Measurements from ENCODE around the gene RNF26.

RNF26 gene

GRCh38 chr11:119355091-119355843 lies 20.9 kb downstream of the RNF26 start:
- DNase-seq, result no peak

GRCh38 chr11:119356349-119357031 lies 22.2 kb downstream of the RNF26 start:
- DNase-seq, result peak; percentile 75

DNA sequence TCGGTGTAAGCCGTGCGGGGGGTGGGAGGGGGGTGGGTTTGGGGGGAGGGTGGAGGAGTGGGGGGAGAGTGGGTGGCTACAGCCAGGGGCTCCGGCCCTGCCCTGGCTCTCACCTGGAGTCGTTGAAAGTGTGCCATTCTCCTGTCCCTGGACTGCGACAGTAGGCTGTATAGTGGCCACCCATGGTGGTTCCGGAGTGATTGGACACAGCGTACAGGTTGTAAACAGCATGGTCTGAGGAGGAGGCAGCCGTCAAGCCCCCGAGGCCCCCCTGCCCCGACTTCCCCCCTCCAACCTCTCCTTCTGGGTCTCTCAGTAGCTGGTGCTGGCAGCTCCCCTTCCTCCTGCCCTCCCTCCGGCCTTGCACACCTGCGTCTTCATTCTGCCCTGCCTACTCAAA lies 22.7 kb downstream of the RNF26 start:
- no peak for DNase-seq

- no peak for DNase-seq
These were observed 25.3 kb downstream of the RNF26 start for GRCh38 chr11:119359365-119360214.

GRCh38 chr11:119361056-119361787 lies 26.9 kb downstream of the RNF26 start:
- DNase-seq, result peak; percentile 75

- DNase-seq, result no peak
These were observed 27.8 kb downstream of the RNF26 start for GRCh38 chr11:119361941-119362725.

DNA sequence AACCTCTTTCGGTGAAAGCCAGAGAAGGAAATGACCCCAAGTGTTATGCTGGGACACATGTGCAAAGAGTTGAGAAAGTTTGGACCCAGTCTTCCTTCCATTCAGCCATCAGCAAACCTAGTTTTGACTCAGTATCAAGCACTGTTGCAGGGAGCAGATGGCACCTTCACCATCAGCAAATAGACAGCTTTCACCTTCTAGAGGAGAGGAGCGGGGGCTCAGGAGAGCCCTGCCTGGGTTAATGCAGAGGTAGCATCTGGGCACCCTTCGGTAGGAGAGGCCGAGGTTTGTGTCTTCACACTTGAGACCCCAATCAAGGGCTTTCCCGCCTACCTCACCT lies 28.4 kb downstream of the RNF26 start:
- DNase-seq, result no peak

GRCh38 chr11:119363081-119363850 lies 28.9 kb downstream of the RNF26 start:
- DNase-seq, result no peak

GRCh38 chr11:119363851-119364590 lies 29.7 kb downstream of the RNF26 start:
- peak; percentile 46 for DNase-seq

DNA sequence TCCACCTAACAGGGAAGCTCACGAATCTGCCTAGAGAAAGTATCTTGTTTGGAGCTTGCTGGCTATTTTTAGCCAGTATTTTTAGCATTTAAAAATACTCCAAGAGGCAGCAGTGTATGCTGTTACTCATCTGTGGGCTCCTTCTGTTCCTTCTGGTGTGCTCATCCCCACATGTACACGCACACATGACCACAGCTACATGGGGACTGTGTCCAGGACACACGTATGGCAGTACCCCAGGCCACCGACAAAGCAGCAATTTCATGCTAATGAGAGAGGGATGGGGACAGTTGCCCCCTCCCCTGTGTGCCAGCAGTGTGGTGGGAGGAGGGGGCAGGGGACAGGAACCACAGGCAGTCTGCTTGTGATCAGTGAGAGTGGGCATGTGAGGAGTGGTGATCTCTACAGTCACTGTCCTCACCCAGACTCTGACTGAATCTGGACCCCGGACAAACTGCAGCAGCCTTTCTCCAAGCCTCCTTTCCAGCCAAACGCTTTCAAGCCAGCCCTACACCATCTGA lies 30.8 kb downstream of the RNF26 start:
- peak; percentile 45 for DNase-seq

GRCh38 chr11:119366690-119367620 lies 32.6 kb downstream of the RNF26 start:
- DNase-seq, result no peak

- DNase-seq, result no peak
These were observed 33.4 kb downstream of the RNF26 start for GRCh38 chr11:119367661-119368120.

DNA sequence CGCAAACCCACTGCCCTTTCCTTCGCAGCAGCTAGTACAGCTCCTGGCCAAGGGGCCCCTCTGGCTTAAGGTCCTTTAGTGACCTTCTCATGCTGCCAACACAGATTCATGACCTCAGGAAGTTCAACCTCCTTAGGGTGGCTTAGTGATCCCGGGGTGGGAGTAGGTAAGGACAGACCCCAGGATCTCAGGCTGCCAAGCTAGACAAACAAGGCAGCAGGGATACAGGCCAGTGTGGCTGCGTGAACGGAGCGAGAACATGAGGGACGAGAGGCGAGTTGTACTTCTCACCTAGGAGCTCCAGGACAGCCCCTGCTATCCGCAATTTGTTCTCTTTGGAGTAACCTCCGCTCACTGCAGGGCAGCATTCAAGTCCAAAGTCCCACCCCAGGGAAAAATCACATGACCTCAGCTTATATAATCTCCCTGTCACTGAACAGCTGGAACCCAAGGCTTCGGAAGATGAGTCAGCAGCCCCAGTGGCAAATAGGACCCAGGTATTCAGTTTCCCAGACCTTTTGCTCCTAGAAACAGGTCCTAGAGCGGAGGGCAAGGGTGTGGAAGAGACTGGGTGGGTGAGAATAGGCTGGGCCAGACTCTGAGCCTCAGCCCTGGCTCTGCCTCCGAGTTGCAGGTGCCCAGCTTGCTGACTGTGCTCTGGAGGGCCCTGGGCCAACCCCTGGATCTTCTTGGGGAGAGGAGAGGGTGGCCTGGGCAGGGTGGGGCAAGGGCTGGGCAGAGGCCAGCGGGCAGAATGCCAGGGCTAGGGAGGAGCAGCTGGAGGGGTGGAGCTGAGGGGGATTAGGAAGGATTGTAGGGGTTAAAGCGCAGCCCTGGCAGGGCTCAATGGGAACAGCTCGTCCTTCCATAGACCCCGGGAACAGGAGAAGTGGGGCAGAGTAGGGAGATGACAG lies 34.1 kb downstream of the RNF26 start:
- peak; percentile 39 for DNase-seq

- DNase-seq, result no peak
These were observed 35.0 kb downstream of the RNF26 start for GRCh38 chr11:119369132-119369925.

GRCh38 chr11:119370486-119371046 lies 36.2 kb downstream of the RNF26 start:
- no peak for DNase-seq

DNA sequence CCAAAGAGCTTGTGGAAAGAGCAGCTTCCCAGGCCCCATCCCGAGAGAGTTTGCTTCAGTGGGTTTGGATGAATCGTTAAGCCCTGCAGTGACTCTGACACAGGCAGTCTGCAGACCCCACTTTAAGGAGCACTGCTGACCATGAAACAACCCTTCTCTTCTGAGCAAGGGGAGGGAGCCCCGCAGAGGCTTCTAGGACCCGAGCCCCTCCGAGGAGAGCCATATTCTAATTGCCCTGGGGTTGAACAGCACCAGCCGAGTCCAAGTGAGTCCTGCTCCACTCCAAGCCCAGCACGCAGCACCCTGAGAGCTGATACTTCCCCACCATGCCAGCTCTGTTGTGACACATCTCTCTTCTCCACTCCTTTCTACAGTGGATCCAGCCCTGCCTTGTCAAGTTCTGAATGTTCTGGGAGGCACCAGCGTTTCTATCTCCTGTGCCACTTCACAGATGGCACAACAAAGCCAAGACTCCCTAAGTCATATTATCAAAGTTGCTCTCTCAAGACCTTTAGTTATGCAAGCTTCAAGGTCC lies 36.8 kb downstream of the RNF26 start:
- DNase-seq, result no peak

Data from fibroblast of skin of back (primary cell).